Lung (tissue), 13 donors: ENCODE data around the gene RELN. TPM values are rescaled to one million over a fixed set of nuclear protein-coding genes. Genes with fewer than 3 reads are reported as not detected.

Experiments used
- ATAC-seq: fragments of 200-7000 bp; cut with Tn5 transposase; one replicate; pipeline ENCODE4 v1.9.1; 2020; ENCODE audit warnings: moderate number of reproducible peaks; ENCODE audit not compliant: insufficient read depth, low FRiP score
- DNase-seq, 3 donors: peaks; one replicate each; pipeline ENCODE4 v3.0.0-alpha.2; 2013 to 2017
- H3K27ac ChIP-seq, 2 donors: one replicate each; pipeline ENCODE4 v1.5.1; 2013; ENCODE audit warnings: mild to moderate bottlenecking in 2 of 2, moderate library complexity in 2 of 2, control low read depth in 1 of 2, inconsistent platforms in 1 of 2, low read depth in 1 of 2, low read length in 1 of 2
- H3K27me3 ChIP-seq, 3 donors: one replicate each; pipeline ENCODE4 v1.5.1; 2013; ENCODE audit warnings: low read length in 2 of 3; ENCODE audit not compliant: control insufficient read depth in 3 of 3, insufficient read depth in 3 of 3
- H3K36me3 ChIP-seq, 4 donors: one replicate each; pipeline ENCODE4 v1.5.1; 2013; ENCODE audit warnings: low read length in 4 of 4, mild to moderate bottlenecking in 1 of 4, moderate library complexity in 1 of 4; ENCODE audit not compliant: control insufficient read depth in 4 of 4, insufficient read depth in 4 of 4
- H3K4me1 ChIP-seq, 5 donors: one replicate each; pipeline ENCODE4 v1.5.1; 2013; ENCODE audit warnings: low read length in 5 of 5, mild to moderate bottlenecking in 2 of 5, moderate library complexity in 1 of 5; ENCODE audit not compliant: control insufficient read depth in 5 of 5, insufficient read depth in 5 of 5
- H3K4me3 ChIP-seq: one replicate; pipeline ENCODE4 v1.5.1; 2013; ENCODE audit warnings: mild to moderate bottlenecking, control low read depth, moderate library complexity
- H3K9ac ChIP-seq, 2 donors: one replicate each; pipeline ENCODE4 v1.5.1; 2013; ENCODE audit warnings: low read length in 2 of 2, control low read depth in 1 of 2; ENCODE audit not compliant: insufficient read depth in 1 of 2
- H3K9me3 ChIP-seq, 4 donors: one replicate each; pipeline ENCODE4 v1.5.1; 2013; ENCODE audit warnings: low read length in 3 of 4, mild to moderate bottlenecking in 1 of 4, moderate library complexity in 1 of 4; ENCODE audit not compliant: control insufficient read depth in 4 of 4, insufficient read depth in 3 of 4
- CTCF ChIP-seq: IDR thresholded peaks from 2 replicates; pipeline ENCODE4 v1.5.1; 2012; ENCODE audit warnings: mild to moderate bottlenecking; ENCODE audit errors: control extremely low read depth, extremely low read depth
- WGBS, 2 donors: extraction: QIAGEN DNeasy Blood & Tissue Kit; methylation state at CpG; one replicate each; pipeline ENCODE4 v1.1.7; 2013; 5-methylcytosine and 5-hydroxymethylcytosine counted together
- polyA plus RNA-seq, 2 donors: library from polyadenylated mRNA; stranded (reverse); fragments of 200-250 nt; gene quantifications; one replicate each; pipeline ENCODE4 v1.2.1, GENCODE V29; 2013
- small RNA-seq: library from RNA; depleted of rRNA; stranded (forward); fragments of <200 nt; gene quantifications from one replicate; pipeline ENCODE3, GENCODE V24; 2014; ENCODE audit warnings: low replicate concordance
- total RNA-seq, 2 donors: library from RNA; depleted of rRNA in 1 of 2; stranded (reverse); fragments of >200 nt in 1 of 2; gene quantifications; one replicate each; pipeline ENCODE4 v1.2.1, GENCODE V29; 2014 to 2021
- donor health status: control.
- donor health status: control.
- donor health status: Bipolar disorder and iron deficiency.
- donor health status: healthy.
- donor health status: DM: yes; HTN: yes; CAD: no.

Gene RELN
- total and polyA plus RNA-seq, 4 donors: 0.24 to 7.7 (median 2.0) TPM

- WGBS, 2 donors: 81 to 84% methylated on average over 3 of the region's 3 CpGs
- H3K36me3 ChIP-seq: no peaks in the 10 kb centered on the region
- no peaks in the 10 kb centered on the region for H3K27me3 ChIP-seq
- TF ChIP-seq CTCF: no peak
- H3K9me3 ChIP-seq: no peaks in the 10 kb centered on the region
- no peak overlapping the region for H3K9ac ChIP-seq
- H3K4me3 ChIP-seq: no peak overlapping the region
- H3K27ac ChIP-seq: no peak overlapping the region
- ATAC-seq (no peak), DNase-seq (no peak)
- no peaks in the 10 kb centered on the region for H3K4me1 ChIP-seq
Measured at GRCh38 chr7:103423467-103424179, 565.8 kb downstream of the RELN start.

Small RNAs within 50 kb of the gene (small RNA-seq; reads per million reads assigned to genes)
- gene RF00019: not detected

Other genes starting within 250 kb of the RELN start
- gene ORC5, start 218.4 kb upstream of the RELN start, total RNA-seq: 10 to 100 TPM; 18.3 to 53.6 TPM
- gene ORC5, start 218.4 kb upstream of the RELN start, polyA plus RNA-seq: 1 to 10 TPM; 6.5 to 9.5 TPM